Measurements from ENCODE around the gene CEP170B. TPM values are rescaled to one million over a fixed set of nuclear protein-coding genes. Genes with fewer than 3 reads are reported as not detected.
A peak's percentile ranks its signal among the peaks of the same experiment; 100 is the strongest.

Gene CEP170B
- total and polyA plus RNA-seq, 3 donors from 2014 or later, result 33.9 to 79.7 (median 73.9) TPM

DNA sequence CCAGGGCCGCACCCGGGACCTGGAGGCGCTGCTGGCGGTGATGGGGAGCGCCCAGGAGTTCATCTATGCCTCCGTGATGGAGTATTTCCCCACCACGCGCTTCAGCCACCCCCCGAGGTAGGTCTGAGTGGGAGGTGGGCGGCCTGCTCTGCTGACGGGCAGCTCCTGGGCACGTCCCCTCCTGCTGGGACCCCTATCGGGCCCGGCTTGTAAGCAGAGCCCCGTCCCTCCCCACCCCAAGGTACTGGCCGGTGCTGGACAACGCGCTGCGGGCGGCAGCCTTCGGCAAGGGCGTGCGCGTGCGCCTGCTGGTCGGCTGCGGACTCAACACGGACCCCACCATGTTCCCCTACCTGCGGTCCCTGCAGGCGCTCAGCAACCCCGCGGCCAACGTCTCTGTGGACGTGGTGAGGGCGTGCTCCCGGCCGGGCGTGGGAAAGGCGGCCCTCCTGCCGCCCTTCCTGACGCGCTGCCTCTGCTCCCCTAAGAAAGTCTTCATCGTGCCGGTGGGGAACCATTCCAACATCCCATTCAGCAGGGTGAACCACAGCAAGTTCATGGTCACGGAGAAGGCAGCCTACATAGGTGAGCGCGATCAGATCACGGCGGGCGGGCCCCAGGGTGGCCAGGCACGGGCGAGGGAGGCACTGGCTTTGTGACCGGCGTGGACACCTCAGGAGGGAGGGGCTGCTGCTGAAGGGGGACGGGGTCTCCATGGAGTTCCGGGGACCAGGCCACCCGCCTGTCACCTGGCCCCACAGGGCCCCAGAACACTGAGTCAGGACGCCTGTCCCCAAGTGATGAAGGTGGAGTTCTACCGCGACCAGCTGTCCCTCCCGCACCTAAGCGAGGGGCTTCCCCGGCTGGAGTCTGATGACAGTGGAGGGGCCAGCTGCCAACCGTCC is 67.0 kb downstream of the CEP170B start:
- H3K27me3 ChIP-seq, result no peaks in the 10 kb centered on the region
- H3K27ac ChIP-seq, result no peak overlapping the region
- peak overlapping the region; percentile 63 to 68 for H3K4me3 ChIP-seq
- WGBS, 2 donors, result 34 to 50% methylated on average over 22 to 61 of the region's 64 CpGs
- intact Hi-C loops (cut with DNase I; ENCODE audit: low total_unique reads), result no loop called here
- no peaks in the 10 kb centered on the region for H3K36me3 ChIP-seq (ENCODE audit: low read depth, missing control alignments)
- TF ChIP-seq POLR2A (IDR thresholded peaks at IDR 0.05), result no peak
- TF ChIP-seq, protein P1, sequence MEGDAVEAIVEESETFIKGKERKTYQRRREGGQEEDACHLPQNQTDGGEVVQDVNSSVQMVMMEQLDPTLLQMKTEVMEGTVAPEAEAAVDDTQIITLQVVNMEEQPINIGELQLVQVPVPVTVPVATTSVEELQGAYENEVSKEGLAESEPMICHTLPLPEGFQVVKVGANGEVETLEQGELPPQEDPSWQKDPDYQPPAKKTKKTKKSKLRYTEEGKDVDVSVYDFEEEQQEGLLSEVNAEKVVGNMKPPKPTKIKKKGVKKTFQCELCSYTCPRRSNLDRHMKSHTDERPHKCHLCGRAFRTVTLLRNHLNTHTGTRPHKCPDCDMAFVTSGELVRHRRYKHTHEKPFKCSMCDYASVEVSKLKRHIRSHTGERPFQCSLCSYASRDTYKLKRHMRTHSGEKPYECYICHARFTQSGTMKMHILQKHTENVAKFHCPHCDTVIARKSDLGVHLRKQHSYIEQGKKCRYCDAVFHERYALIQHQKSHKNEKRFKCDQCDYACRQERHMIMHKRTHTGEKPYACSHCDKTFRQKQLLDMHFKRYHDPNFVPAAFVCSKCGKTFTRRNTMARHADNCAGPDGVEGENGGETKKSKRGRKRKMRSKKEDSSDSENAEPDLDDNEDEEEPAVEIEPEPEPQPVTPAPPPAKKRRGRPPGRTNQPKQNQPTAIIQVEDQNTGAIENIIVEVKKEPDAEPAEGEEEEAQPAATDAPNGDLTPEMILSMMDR (IDR thresholded peaks at IDR 0.05), result no peak
- no peaks in the 10 kb centered on the region for H3K9me3 ChIP-seq
- peaks cover 11% of the 10 kb centered on the region for H3K4me1 ChIP-seq
- no peak for DNase-seq

DNA sequence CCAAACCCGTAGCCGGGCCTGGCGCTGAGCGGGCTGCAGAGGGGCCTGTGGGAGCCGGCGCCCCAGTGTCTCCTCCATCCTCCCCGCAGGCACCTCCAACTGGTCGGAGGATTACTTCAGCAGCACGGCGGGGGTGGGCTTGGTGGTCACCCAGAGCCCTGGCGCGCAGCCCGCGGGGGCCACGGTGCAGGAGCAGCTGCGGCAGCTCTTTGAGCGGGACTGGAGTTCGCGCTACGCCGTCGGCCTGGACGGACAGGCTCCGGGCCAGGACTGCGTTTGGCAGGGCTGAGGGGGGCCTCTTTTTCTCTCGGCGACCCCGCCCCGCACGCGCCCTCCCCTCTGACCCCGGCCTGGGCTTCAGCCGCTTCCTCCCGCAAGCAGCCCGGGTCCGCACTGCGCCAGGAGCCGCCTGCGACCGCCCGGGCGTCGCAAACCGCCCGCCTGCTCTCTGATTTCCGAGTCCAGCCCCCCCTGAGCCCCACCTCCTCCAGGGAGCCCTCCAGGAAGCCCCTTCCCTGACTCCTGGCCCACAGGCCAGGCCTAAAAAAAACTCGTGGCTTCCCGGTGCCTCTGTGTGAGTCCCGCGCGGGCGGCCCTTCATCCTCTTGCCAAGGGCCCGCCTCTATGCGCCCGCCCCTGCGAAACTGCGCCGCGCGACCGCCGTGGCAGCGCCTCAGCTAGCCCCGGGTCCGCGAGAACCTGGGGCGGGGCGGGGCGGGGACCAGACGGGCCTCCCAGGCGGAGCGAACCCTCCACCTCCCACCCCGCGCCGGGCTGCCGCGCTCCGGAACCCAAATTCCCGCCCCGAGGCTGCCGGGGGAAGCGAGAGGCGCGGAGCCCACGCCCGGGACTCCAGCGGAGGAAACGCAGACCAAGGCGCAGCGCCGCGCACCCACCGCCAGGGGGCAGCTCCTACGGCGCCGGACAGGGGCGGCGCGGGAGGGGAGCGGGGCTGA is 67.9 kb downstream of the CEP170B start:
- H3K4me1 ChIP-seq, result peaks cover 6% of the 10 kb centered on the region
- peak overlapping the region; percentile 63 to 68 for H3K4me3 ChIP-seq
- no peaks in the 10 kb centered on the region for H3K36me3 ChIP-seq (ENCODE audit: low read depth, missing control alignments)
- peak overlapping the region in 1 of 2 donors; percentile 45 for H3K27ac ChIP-seq
- DNase-seq, result peak; percentile 80
- intact Hi-C loops (cut with DNase I; ENCODE audit: low total_unique reads), result no loop called here
- WGBS, 2 donors, result 6 to 7% methylated on average over 28 to 52 of the region's 100 CpGs
- TF ChIP-seq POLR2A (IDR thresholded peaks at IDR 0.05), result no peak
- TF ChIP-seq, protein P1 (IDR thresholded peaks at IDR 0.05), result peak; percentile 51 to 87 (median 81)
- no peaks in the 10 kb centered on the region for H3K9me3 ChIP-seq
- no peaks in the 10 kb centered on the region for H3K27me3 ChIP-seq

DNA sequence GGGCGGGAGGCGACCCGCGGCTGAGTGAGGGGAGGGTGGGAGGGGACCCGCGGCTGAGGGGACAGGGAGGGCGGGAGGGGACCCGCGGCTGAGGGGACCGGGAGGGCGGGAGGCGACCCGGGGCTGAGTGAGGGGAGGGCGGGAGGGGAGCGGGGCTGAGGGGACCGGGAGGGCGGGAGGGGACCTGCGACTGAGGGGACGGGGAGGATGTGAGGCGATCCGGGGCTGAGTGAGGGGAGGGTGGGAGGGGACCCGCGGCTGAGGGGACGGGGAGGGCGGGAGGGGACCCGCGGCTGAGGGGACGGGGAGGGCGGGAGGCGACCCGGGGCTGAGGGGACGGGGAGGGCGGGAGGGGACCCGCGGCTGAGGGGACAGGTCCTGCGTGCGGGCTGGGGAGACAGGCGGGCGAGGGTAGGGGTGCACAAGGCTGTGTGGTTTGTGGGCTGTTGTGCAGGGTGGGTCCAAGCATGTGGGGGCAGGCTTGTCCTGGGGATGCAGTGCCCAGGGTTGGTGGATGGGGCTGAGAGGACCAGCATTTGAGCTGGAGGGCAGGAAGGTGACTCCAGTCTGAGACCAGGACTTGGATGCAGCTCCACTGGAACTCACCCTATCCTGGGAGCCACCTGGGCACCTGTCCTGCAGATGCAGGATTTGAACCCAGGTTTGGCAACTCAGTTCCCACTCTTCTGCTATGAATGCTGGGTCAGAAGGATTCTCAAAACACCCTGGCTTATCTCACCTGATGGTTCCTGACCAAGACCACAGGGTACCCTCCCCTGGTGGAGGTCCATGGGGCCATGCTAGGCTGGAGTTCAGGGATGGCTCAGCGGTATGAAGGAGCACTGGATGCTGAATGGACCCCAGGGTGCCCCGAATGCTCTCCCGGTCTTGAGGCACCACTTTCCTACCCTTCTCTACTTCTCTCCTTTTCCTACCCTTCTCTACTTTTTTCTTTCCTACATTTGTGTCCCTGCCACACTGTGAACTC is 69.0 kb downstream of the CEP170B start:
- TF ChIP-seq, protein P1 (IDR thresholded peaks at IDR 0.05), result no peak
- no peak for TF ChIP-seq POLR2A (IDR thresholded peaks at IDR 0.05)
- H3K36me3 ChIP-seq (ENCODE audit: low read depth, missing control alignments), result no peaks in the 10 kb centered on the region
- peak overlapping the region; percentile 63 to 68 for H3K4me3 ChIP-seq
- 16 to 58% methylated on average over 7 to 26 of the region's 42 CpGs for WGBS, 2 donors
- no peak for DNase-seq
- intact Hi-C loops (cut with DNase I; ENCODE audit: low total_unique reads), result no loop called here
- peaks cover 6% of the 10 kb centered on the region for H3K4me1 ChIP-seq
- no peaks in the 10 kb centered on the region for H3K27me3 ChIP-seq
- no peak overlapping the region for H3K27ac ChIP-seq
- H3K9me3 ChIP-seq, result no peaks in the 10 kb centered on the region

DNA sequence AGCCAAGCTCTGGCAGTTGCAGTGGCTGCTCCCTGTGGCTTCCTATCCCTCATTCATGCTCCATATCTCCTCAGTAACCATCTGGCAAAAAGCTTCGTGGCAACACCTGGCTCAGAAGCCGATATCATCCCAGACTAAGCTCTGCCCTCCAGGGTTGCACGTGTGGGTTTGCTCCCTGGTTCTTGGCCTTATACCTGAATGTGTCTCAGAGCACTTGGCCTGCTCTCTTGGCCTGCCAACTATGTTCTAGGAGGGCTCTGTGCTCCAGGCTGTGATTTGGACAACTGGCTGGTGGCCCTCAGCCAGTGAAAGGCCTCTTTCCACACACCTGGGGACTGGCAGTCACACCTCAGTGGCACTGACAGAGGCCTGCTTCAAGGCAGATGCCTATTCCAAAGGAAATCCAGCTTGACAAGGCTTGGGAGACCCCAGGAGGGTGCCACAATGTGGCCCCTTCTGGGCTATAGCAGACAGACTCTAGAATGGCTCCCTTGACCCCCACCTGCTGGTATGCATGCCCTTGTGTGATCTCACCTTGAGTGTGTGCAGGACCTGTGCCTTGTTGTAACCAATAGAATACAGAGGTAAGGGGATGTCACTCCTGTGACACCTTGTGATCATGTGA is 70.1 kb downstream of the CEP170B start:
- Histone ChIP-seq H3K9me3 (no peaks in the 10 kb centered on the region), H3K4me1 (peaks cover 6% of the 10 kb centered on the region), H3K4me3 (no peak overlapping the region), H3K36me3 (ENCODE audit: low read depth, missing control alignments) (no peaks in the 10 kb centered on the region), H3K27me3 (no peaks in the 10 kb centered on the region), H3K27ac (no peak overlapping the region)
- TF ChIP-seq POLR2A (IDR thresholded peaks at IDR 0.05), result no peak
- TF ChIP-seq, protein P1 (IDR thresholded peaks at IDR 0.05), result no peak
- intact Hi-C loops (cut with DNase I; ENCODE audit: low total_unique reads), result no loop called here
- no peak for DNase-seq
- WGBS, 2 donors, result 67 to 77% methylated on average over 3 of the region's 3 CpGs

Data from testis (tissue), 3 donors.